ENCODE data around the gene ZFHX3.

- no peak for TF ChIP-seq RAD21 (IDR thresholded peaks at IDR 0.05; ENCODE audit: low read depth)
- TF ChIP-seq TAF1 (IDR thresholded peaks at IDR 0.05; ENCODE audit: low read depth) = no peak
Observed at GRCh38 chr16:72969812-72970211, 78.1 kb downstream of the ZFHX3 start.
